HG03060 (cell line): ENCODE results near the gene PLPPR5.
A peak's percentile ranks its signal among the peaks of the same experiment; 100 is the strongest.

ENCODE experiments used
- ATAC-seq: cut with Tn5 transposase; IDR thresholded peaks from one replicate; pipeline ENCODE4 v1.9.1; 2021; ENCODE audit warnings: low read depth, moderate number of reproducible peaks; ENCODE audit not compliant: unreplicated experiment

PLPPR5 gene

DNA sequence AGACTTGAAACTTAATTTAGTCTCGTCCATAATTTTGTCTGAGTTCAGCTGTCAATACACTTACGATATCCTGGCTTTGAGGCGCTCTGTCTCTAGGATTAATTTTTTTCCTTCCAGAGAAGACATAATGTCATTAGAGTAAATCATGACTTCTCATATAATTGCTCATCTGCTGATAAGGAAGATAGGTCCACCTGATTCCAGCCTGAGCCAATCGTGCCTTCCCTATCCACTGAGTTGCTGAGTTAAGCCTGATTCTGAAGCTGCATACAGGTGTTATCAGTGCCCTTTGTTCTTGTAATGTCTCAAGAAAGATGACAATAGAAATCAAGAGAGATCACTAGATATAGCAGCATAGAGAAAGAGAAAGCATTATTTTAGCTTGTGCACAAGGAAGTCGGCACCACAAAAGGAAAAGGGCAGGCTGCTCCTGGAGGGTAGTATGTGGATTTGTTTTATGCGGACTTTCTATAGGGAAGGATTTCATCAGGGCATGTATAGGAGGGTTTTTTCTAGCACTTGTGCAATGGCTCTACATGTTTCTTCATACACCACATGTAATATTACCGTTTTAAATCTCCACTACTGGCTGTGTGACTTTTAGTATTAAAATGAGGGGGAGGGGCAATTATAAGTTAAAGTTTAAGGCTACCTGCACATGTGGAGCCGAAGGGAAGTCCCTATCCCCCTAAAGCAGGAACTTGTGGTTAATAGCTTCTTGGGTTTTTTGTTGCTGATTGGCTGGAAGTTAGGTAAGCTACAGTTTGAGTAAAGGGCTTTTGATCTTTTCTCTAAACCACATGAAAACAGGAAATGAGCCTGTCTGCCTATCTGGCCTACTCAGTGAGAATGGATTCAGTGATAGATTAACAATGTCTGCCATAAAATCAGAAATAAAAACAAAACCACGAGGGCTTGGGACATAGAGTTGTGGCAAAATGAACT, 133.4 kb downstream of the PLPPR5 start:
- peak; percentile 98 for ATAC-seq

DNA sequence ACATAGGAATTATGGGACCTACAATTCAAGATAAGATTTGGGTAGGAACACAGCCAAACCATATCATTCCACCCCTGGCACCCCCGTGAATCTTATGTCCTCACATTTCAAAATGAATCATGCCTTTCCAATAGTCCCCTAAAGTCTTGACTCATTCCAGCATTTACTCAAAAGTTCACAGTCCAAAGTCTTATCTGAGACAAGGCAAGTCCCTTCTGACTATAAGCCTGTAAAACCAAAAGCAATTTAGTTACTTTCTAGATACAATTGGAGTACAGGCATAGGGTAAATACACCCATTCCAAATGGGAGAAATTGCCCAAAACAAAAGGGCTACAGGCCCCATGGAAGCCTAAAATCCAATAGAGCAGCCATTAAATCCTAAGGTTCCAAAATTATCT, 138.9 kb downstream of the PLPPR5 start:
- ATAC-seq = no peak

DNA sequence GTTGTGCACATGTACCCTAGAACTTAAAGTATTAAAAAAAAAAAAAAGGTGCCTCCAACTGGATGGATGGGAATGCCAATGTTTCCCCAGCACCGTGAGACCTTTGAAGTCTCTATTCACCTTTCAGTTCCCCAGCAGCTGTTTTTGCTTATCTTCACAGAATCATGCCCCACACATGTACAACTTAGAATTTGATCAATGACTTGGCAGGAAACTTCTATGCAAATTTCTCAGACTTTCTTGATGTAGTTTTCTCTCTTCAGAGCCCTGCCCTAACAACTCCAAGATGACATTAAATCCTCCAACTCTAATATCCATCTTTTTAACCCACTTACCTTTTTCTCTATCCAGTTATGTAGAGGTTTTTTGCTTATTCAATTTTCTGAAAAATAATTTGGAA, 144.3 kb downstream of the PLPPR5 start:
- no peak for ATAC-seq

DNA sequence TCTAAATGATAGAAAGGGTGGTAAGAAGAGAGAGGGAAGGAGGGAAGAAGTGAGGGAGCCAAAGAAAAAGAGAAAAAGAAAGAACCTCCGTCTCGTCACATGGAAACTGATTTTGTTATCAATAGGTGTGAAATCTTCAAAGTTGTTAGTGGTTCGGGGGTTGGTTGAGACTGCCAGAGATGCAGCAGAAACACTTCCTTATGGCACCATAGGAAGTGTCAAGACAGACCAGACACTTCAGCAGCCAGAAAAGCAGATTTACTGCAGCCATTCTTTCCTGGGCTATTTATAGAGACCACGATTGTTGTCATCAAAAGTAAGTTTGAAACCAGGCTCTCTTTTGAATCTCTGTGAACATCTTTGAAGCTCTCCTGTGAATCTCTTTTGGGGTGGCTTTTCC, 150.5 kb downstream of the PLPPR5 start:
- ATAC-seq = no peak

DNA sequence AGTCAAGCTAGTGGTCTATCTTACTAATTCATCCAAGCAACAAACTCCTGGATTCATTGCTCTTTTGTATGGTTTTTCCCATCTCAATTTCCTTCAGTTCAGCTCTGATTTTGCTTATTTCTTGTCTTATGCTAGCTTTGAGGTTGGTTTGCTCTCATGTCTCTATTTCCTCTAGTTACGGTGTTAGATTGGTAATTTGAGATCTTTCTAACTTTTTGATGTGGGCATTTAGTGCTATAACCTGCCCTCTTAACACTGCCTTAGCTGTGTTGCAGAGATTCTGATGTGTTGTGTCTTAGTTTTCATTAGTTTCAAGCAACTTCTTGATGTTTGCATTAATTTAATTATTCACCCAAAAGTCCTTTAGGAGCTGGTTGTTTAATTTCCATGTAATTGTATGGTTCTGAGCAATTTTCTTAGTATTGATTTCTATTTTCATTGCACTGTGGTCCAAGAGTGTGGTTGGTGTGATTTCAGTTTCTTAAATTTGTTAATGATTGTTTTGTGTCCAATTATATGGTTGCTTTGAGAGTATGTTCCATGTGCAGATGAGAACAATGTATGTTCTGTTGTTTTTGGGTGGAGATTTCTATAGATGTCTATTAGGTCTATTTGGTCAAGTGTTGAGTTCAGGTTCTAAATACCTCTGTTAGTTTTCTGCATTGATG, 154.6 kb downstream of the PLPPR5 start:
- no peak for ATAC-seq

DNA sequence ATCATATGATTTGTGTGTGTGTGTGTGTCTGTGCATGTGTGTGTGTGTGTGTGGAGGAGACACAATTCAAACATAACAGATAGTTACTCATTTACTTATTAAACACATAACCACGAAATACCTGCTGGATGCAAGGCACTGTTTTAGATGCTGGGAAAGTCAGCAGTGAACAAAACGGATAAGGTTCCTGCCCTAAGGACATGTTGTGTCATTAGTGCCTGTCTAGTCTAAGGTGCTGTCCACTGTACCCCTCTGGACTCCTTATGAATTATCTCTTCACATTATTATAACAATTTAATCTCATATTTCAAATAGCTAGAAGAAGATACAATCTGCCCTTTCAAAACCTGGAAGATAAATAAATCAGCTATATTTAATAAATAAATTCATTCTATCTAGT, 162.4 kb downstream of the PLPPR5 start:
- ATAC-seq = no peak
